ENCODE data around the gene MGRN1. TPM values are rescaled to one million over a fixed set of nuclear protein-coding genes. Genes with fewer than 3 reads are reported as not detected.

Gene MGRN1
- total RNA-seq, 1 experiment from 2014 or later = 72.3 TPM

DNA sequence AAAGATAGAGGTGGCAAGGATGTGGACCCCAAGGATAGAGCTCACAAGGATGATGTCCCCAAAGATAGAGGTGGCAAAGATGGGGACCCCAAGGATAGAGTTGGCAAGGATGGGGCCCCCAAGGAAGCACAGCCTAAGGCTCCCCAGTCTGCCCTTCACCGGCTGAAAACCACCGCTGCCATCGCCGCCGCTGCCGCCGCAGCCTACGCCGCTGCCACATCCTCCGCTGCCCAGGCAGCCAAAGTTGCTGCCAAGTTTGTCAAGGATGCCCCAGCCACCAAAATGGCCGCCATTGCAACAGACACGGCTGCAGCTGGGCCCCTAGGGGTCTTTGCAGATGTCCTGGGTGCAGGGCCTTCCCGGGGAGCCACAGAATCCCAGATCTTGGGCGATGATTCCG is 48.6 kb upstream of the MGRN1 start:
- Mint-ChIP-seq H3K27me3 (ENCODE audit: insufficient read depth, unreplicated experiment) (no peaks in the 10 kb centered on the region), H3K4me1 (ENCODE audit: low read depth, unreplicated experiment) (no peaks in the 10 kb centered on the region), H3K4me3 (ENCODE audit: unreplicated experiment) (no peak overlapping the region), H3K9me3 (ENCODE audit: unreplicated experiment) (no peaks in the 10 kb centered on the region), H3K27ac (ENCODE audit: unreplicated experiment) (no peak overlapping the region), H3K36me3 (ENCODE audit: insufficient read depth, unreplicated experiment) (no peaks in the 10 kb centered on the region)
- ChIA-PET CTCF (interaction anchor here (0.8 kb wide), 1 partner anchor 27 kb away, joined by 6 read pairs; no protein-coding TSS in a partner anchor), POLR2A (no interaction called here)
- DNase-seq = no peak
- Histone ChIP-seq H3K36me3 (ENCODE audit: control insufficient read depth, insufficient read depth, low read length) (no peaks in the 10 kb centered on the region), H3K9me3 (no peaks in the 10 kb centered on the region), H3K4me1 (no peaks in the 10 kb centered on the region), H3K4me3 (ENCODE audit: low read depth, low read length) (no peak overlapping the region), H3K27me3 (replicated peaks; ENCODE audit: control insufficient read depth, insufficient read depth, low read length) (no peaks in the 10 kb centered on the region)
- intact Hi-C loops (cut with micrococcal nuclease; ENCODE audit: unreplicated experiment) = no loop called here
- TF ChIP-seq, protein P1, sequence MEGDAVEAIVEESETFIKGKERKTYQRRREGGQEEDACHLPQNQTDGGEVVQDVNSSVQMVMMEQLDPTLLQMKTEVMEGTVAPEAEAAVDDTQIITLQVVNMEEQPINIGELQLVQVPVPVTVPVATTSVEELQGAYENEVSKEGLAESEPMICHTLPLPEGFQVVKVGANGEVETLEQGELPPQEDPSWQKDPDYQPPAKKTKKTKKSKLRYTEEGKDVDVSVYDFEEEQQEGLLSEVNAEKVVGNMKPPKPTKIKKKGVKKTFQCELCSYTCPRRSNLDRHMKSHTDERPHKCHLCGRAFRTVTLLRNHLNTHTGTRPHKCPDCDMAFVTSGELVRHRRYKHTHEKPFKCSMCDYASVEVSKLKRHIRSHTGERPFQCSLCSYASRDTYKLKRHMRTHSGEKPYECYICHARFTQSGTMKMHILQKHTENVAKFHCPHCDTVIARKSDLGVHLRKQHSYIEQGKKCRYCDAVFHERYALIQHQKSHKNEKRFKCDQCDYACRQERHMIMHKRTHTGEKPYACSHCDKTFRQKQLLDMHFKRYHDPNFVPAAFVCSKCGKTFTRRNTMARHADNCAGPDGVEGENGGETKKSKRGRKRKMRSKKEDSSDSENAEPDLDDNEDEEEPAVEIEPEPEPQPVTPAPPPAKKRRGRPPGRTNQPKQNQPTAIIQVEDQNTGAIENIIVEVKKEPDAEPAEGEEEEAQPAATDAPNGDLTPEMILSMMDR (IDR thresholded peaks at IDR 0.05; ENCODE audit: insufficient read depth in 1 of 2, low read depth in 1 of 2, low read length in 1 of 2, severe bottlenecking in 1 of 2, unreplicated experiment in 1 of 2) = no peak
- BruUV-seq (replicated peaks) = no TSS peak

DNA sequence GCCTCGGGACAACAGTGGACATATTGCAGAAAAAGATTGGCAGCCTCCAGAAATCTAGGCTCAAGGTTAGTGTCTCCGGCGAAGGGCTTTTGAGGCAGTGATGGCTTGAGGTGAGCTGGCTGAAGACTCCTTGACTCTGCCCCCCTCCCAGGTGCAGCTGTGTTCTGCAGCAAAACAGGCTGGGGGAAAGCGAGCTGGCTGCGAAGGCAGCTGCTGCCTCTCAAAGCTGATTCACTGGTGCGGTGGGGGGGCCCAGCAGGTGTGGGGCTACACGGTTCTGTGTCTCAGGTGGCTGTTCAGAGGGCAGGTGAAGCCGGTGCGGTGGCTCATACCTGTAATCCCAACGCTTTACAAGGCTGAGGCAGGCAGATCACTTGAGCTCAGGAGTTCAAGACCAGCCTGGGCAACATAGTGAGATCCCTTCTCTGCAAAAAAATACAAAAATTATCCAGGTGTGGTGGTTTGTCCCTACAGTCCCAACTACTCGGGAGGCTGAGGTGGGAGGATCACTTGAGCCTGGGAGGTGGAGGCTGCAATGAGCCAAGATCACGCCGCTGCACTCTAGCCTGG is 45.6 kb upstream of the MGRN1 start:
- Mint-ChIP-seq H3K4me1 (ENCODE audit: low read depth, unreplicated experiment) (no peaks in the 10 kb centered on the region), H3K27ac (ENCODE audit: unreplicated experiment) (no peak overlapping the region), H3K9me3 (ENCODE audit: unreplicated experiment) (no peaks in the 10 kb centered on the region), H3K4me3 (ENCODE audit: unreplicated experiment) (no peak overlapping the region), H3K27me3 (ENCODE audit: insufficient read depth, unreplicated experiment) (no peaks in the 10 kb centered on the region), H3K36me3 (ENCODE audit: insufficient read depth, unreplicated experiment) (no peaks in the 10 kb centered on the region)
- no peak overlapping the region for H3K4me3 ChIP-seq (ENCODE audit: low read depth, low read length)
- no peaks in the 10 kb centered on the region for H3K9me3 ChIP-seq
- no TSS peak for BruUV-seq (replicated peaks)
- intact Hi-C loops (cut with micrococcal nuclease; ENCODE audit: unreplicated experiment) = no loop called here
- TF ChIP-seq, protein P1 (IDR thresholded peaks at IDR 0.05; ENCODE audit: insufficient read depth in 1 of 2, low read depth in 1 of 2, low read length in 1 of 2, severe bottlenecking in 1 of 2, unreplicated experiment in 1 of 2) = no peak
- no peak for DNase-seq
- no peaks in the 10 kb centered on the region for H3K36me3 ChIP-seq (ENCODE audit: control insufficient read depth, insufficient read depth, low read length)
- POLR2A ChIA-PET = no interaction called here
- H3K4me1 ChIP-seq = no peaks in the 10 kb centered on the region
- CTCF ChIA-PET = interaction anchor here (0.6 to 0.8 kb wide), 2 partner anchors 30 to 57 kb away, joined by 3 read pairs; no protein-coding TSS in a partner anchor
- H3K27me3 ChIP-seq (replicated peaks; ENCODE audit: control insufficient read depth, insufficient read depth, low read length) = no peaks in the 10 kb centered on the region

DNA sequence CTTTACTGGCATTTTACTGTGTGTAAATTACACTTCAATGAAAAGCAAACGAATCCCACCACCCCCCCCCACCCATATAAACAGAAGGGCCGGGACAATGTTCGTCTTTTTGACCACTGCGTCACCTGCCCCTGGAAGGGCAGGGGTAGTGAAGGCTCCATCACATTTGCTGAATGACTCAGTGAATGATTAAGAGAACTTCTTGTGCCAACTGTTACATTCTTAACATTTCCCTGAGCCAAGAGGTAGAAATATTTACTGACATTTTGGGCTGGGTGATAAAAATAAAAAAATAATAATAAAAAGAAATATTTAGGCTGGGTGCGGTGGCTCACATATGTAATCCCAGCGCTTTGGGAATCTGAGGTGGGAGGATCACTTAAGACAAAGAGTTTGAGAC is 44.4 kb upstream of the MGRN1 start:
- TF ChIP-seq, protein P1 (IDR thresholded peaks at IDR 0.05; ENCODE audit: insufficient read depth in 1 of 2, low read depth in 1 of 2, low read length in 1 of 2, severe bottlenecking in 1 of 2, unreplicated experiment in 1 of 2) = no peak
- Histone ChIP-seq H3K9me3 (no peaks in the 10 kb centered on the region), H3K36me3 (ENCODE audit: control insufficient read depth, insufficient read depth, low read length) (no peaks in the 10 kb centered on the region), H3K4me1 (no peaks in the 10 kb centered on the region), H3K27me3 (replicated peaks; ENCODE audit: control insufficient read depth, insufficient read depth, low read length) (no peaks in the 10 kb centered on the region), H3K4me3 (ENCODE audit: low read depth, low read length) (no peak overlapping the region)
- Mint-ChIP-seq H3K36me3 (ENCODE audit: insufficient read depth, unreplicated experiment) (no peaks in the 10 kb centered on the region), H3K4me3 (ENCODE audit: unreplicated experiment) (no peak overlapping the region), H3K4me1 (ENCODE audit: low read depth, unreplicated experiment) (no peaks in the 10 kb centered on the region), H3K27ac (ENCODE audit: unreplicated experiment) (no peak overlapping the region), H3K9me3 (ENCODE audit: unreplicated experiment) (no peaks in the 10 kb centered on the region), H3K27me3 (ENCODE audit: insufficient read depth, unreplicated experiment) (no peaks in the 10 kb centered on the region)
- intact Hi-C loops (cut with micrococcal nuclease; ENCODE audit: unreplicated experiment) = no loop called here
- BruUV-seq (replicated peaks) = no TSS peak
- no peak for DNase-seq
- ChIA-PET POLR2A (no interaction called here), CTCF (no interaction called here)
